OCI-LY7 (cell line): Measurements from ENCODE around the gene SELENOS. TPM values are rescaled to one million over a fixed set of nuclear protein-coding genes. Genes with fewer than 3 reads are reported as not detected.

Source experiments
- BruUV-seq: library from RNA; stranded (reverse); fragments of 400-500 nt; replicated peaks from 2 replicates; lab custom pipeline; 2021; lab: Mats Ljungman, UMichigan
- CTCF ChIA-PET: fragments of 300-600 bp; sonication (Branson Sonifier 250); formaldehyde crosslinking; loops from one replicate; lab custom pipeline; 2022; ENCODE audit warnings: antibody characterized with exemption; ENCODE audit not compliant: unreplicated experiment; lab: Charles Lee
- POLR2A ChIA-PET: fragments of 300-600 bp; sonication (Branson Sonifier 250); formaldehyde crosslinking; loops from one replicate; lab custom pipeline; 2022; ENCODE audit warnings: antibody characterized with exemption; lab: Charles Lee
- DNase-seq: peaks from one replicate; pipeline ENCODE4 v3.0.0-alpha.2; 2015; ENCODE audit warnings: low spot score
- H2AFZ ChIP-seq: fragments of 200-600 bp; sonication (generic), shearing (Covaris generic); 2 replicates; pipeline ENCODE4 v1.6.1; 2014; ENCODE audit warnings: mild to moderate bottlenecking, antibody characterized with exemption, low read length, moderate library complexity
- H3K27ac ChIP-seq: fragments of 200-600 bp; sonication (generic); 2 replicates; pipeline ENCODE4 v1.5.1; 2014; ENCODE audit warnings: mixed run types, low read depth, mild to moderate bottlenecking, moderate library complexity, low read length, inconsistent platforms; ENCODE audit not compliant: poor library complexity, severe bottlenecking
- H3K36me3 ChIP-seq: fragments of 200-600 bp; sonication (generic); 2 replicates; pipeline ENCODE4 v1.6.1; 2014; ENCODE audit warnings: mild to moderate bottlenecking, antibody characterized with exemption, low read length, moderate library complexity, mixed read lengths; ENCODE audit not compliant: insufficient read depth
- H3K4me1 ChIP-seq: fragments of 200-600 bp; sonication (generic); 2 replicates; pipeline ENCODE4 v1.5.1; 2014; ENCODE audit warnings: mild to moderate bottlenecking, low read length; ENCODE audit not compliant: insufficient read depth, poor library complexity, severe bottlenecking
- H3K4me2 ChIP-seq: fragments of 200-600 bp; sonication (generic); 2 replicates; pipeline ENCODE4 v1.6.1; 2014; ENCODE audit warnings: mild to moderate bottlenecking, low read length
- H3K4me3 ChIP-seq: fragments of 200-600 bp; sonication (generic); 2 replicates; pipeline ENCODE4 v1.5.1; 2014; ENCODE audit warnings: mild to moderate bottlenecking, low read depth, low read length; ENCODE audit not compliant: poor library complexity, severe bottlenecking
- H3K79me2 ChIP-seq: fragments of 200-600 bp; sonication (generic); 2 replicates; pipeline ENCODE4 v1.6.1; 2016; ENCODE audit warnings: low read depth, mild to moderate bottlenecking, low read length, moderate library complexity, mixed read lengths; ENCODE audit not compliant: insufficient read depth
- H3K9me2 ChIP-seq: fragments of 200-600 bp; sonication (generic); 2 replicates; pipeline ENCODE4 v1.6.1; 2016; ENCODE audit warnings: mild to moderate bottlenecking, low read length, mixed read lengths; ENCODE audit not compliant: insufficient read depth
- H3K9me3 ChIP-seq: fragments of 200-600 bp; sonication (generic); 2 replicates; pipeline ENCODE4 v1.6.1; 2014; ENCODE audit warnings: mild to moderate bottlenecking, mixed run types, low read length, mixed read lengths
- H4K20me1 ChIP-seq: fragments of 200-600 bp; sonication (generic); 2 replicates; pipeline ENCODE4 v1.6.1; 2014; ENCODE audit warnings: mild to moderate bottlenecking, antibody characterized with exemption, low read length, moderate library complexity, mixed read lengths; ENCODE audit not compliant: insufficient read depth
- CTCF ChIP-seq: fragments of 200-600 bp; sonication (generic); conservative IDR thresholded peaks from 2 replicates; pipeline ENCODE4 v1.5.1; 2014; ENCODE audit warnings: mild to moderate bottlenecking, antibody characterized with exemption, low read length, moderate library complexity, mixed read lengths
- EZH2phosphoT487 ChIP-seq: fragments of 200-600 bp; sonication (generic); IDR thresholded peaks from 2 replicates; pipeline ENCODE4 v1.6.1; 2018; ENCODE audit warnings: low read depth, borderline replicate concordance, mild to moderate bottlenecking, mixed run types, antibody characterized with exemption, low read length, moderate library complexity, mixed read lengths
- intact Hi-C: fragments of 100-400 bp; cut with micrococcal nuclease; formaldehyde crosslinking; loops from one replicate; pipeline ENCODE4 v1.10.0; 2022; ENCODE audit not compliant: unreplicated experiment
- total RNA-seq, 2 experiments: library from RNA; depleted of rRNA in 1 of 2; stranded (reverse); fragments of >200 nt in 1 of 2; shearing (Covaris generic) in 1 of 2; gene quantifications; 2 replicates each; pipeline ENCODE4 v1.2.3, GENCODE V29; 2014 to 2022

SELENOS gene
- total RNA-seq, 2 experiments from 2014 or later: 29.1 to 36.1 TPM

DNA sequence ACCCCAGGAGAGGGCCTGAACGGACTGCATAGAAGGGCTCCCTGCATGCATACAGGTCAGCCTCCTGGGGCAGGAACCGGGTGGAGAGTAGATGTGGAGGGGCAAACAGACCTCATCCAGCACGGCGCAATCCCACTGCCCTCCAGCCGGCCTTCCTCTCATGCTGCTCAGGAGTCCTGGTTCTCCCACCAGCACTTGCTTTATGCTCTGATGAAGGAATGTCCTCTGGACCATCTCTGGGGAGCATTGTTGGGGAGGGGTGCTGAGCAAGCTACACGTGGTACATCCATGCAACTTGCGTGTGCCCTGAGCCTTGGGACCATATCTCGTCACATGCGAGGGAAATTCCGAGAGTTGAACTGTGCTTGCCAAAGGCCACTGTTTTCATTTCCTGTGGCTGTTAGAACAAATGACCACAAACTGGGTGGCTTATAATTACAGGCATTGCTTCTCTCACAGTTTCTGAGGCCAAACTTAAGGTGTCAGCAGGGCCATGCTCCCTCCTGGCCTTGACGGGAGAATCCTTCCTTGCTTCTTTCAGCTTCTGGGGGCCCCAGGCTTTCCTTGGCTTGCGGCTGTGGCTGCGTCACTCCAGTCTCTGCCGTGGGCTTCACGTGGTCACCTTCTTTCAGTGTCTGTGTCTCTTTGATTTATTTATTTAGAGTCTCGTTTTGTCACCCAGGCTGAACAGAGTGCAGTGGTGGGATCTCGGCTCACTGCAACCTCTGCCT, 12.2 kb downstream of the SELENOS start:
- Histone ChIP-seq H3K4me3 (no peak overlapping the region), H3K9me2 (no peaks in the 10 kb centered on the region), H3K4me2 (no peak overlapping the region), H2AFZ (no peak overlapping the region), H3K9me3 (no peaks in the 10 kb centered on the region), H3K36me3 (peaks cover 11% of the 10 kb centered on the region; the same call in 1 of the 2 replicates), H3K79me2 (no peaks in the 10 kb centered on the region), H3K27ac (no peak overlapping the region), H3K4me1 (no peaks in the 10 kb centered on the region), H4K20me1 (no peaks in the 10 kb centered on the region)
- no peak for TF ChIP-seq CTCF
- TF ChIP-seq EZH2phosphoT487: no peak
- CTCF ChIA-PET: no interaction called here
- POLR2A ChIA-PET: interaction anchor here (0.7 kb wide), 1 partner anchor 26 kb away, joined by 3 read pairs; no protein-coding TSS in a partner anchor
- no TSS peak for BruUV-seq
- intact Hi-C loops: no loop called here
- no peak for DNase-seq

DNA sequence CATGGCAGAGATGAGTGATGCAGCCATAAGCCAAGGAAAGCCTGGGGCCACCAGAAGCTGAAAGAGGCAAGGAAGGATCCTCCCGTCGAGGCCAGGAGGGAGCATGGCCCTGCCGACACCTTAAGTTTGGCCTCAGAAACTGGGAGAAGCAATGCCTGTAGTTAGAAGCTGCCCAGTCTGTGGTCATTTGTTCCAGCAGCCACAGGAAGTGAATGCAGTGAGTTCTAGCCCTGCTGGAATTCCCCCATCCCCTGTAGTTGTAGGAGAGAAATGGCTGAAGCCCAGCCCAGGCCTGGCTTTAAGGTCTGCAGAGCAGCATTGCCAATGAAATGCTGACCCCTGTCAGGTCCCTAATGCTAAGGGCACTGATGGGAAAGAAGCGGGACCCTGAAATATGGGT, 13.3 kb downstream of the SELENOS start:
- POLR2A ChIA-PET: no interaction called here
- H3K27ac ChIP-seq: no peak overlapping the region
- no peak for DNase-seq

More for the DNA sequence above, 13.3 kb downstream of the SELENOS start:
- TF ChIP-seq CTCF: no peak
- TF ChIP-seq EZH2phosphoT487: no peak
- Histone ChIP-seq H3K79me2 (no peaks in the 10 kb centered on the region), H3K36me3 (peaks cover under 1% of the 10 kb centered on the region; the same call in 1 of the 2 replicates), H4K20me1 (no peaks in the 10 kb centered on the region), H3K9me3 (no peaks in the 10 kb centered on the region), H3K9me2 (no peaks in the 10 kb centered on the region), H3K4me2 (no peak overlapping the region), H3K4me3 (no peak overlapping the region), H2AFZ (no peak overlapping the region), H3K4me1 (no peaks in the 10 kb centered on the region)
- no TSS peak for BruUV-seq
- CTCF ChIA-PET: no interaction called here
- intact Hi-C loops: no loop called here
